ENCODE data around the gene PLAAT4. TPM values are rescaled to one million over a fixed set of nuclear protein-coding genes. Genes with fewer than 3 reads are reported as not detected.

PLAAT4 gene
- total and polyA plus RNA-seq, 3 donors from 2014 or later = 9.8 to 35.0 (median 14.2) TPM

DNA sequence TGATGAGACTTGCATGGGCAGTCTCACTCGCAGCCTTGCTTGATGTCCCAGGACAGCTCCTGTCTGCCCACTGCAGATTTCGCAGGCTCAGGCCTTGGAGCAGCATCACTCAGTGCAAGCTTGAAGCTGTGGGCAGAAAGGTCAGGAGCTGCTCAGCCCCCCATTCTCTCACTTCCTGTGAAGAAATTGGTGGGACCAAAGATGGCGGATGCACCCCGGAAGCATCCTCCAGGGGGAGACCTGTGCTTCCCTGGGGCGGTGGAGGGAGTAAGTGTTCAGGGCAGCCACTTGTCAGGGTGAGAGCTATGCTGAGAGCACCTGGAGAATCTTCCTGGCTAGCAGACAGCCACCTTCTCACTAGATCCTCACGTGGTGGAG is 15.3 kb downstream of the PLAAT4 start:
- 55 to 65% methylated on average over 5 to 6 of the region's 6 CpGs for WGBS, 2 donors
- intact Hi-C loops (cut with DNase I; ENCODE audit: low total_unique reads) = no loop called here
- no peaks in the 10 kb centered on the region for H3K9me3 ChIP-seq
- H3K27ac ChIP-seq = no peak overlapping the region
- DNase-seq = no peak
- H3K27me3 ChIP-seq = no peaks in the 10 kb centered on the region
- TF ChIP-seq, protein P1, sequence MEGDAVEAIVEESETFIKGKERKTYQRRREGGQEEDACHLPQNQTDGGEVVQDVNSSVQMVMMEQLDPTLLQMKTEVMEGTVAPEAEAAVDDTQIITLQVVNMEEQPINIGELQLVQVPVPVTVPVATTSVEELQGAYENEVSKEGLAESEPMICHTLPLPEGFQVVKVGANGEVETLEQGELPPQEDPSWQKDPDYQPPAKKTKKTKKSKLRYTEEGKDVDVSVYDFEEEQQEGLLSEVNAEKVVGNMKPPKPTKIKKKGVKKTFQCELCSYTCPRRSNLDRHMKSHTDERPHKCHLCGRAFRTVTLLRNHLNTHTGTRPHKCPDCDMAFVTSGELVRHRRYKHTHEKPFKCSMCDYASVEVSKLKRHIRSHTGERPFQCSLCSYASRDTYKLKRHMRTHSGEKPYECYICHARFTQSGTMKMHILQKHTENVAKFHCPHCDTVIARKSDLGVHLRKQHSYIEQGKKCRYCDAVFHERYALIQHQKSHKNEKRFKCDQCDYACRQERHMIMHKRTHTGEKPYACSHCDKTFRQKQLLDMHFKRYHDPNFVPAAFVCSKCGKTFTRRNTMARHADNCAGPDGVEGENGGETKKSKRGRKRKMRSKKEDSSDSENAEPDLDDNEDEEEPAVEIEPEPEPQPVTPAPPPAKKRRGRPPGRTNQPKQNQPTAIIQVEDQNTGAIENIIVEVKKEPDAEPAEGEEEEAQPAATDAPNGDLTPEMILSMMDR (IDR thresholded peaks at IDR 0.05) = no peak
- TF ChIP-seq POLR2A (IDR thresholded peaks at IDR 0.05) = no peak
- H3K4me3 ChIP-seq = no peak overlapping the region
- H3K36me3 ChIP-seq (ENCODE audit: low read depth, missing control alignments) = no peaks in the 10 kb centered on the region
- no peaks in the 10 kb centered on the region for H3K4me1 ChIP-seq

DNA sequence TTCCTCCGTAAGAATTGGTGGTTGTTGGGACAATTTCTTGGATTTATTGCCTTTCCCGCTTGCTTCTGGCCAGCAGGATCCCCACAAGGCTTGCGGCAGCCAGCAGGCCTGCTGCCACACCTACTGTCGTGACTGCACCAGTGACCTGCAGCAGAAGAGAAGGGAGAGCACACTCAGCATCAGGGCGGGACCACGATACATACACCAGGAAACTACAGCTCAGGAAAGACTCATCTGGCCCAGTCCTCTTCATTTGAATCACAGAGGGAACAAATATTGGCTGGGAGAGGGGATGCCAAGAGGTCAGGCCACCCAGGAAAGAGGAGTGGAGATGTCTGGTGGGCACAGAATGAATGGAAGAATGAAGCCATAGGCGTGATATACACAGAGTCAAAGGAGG is 16.3 kb downstream of the PLAAT4 start:
- TF ChIP-seq, protein P1 (IDR thresholded peaks at IDR 0.05) = no peak
- no peak for TF ChIP-seq POLR2A (IDR thresholded peaks at IDR 0.05)
- DNase-seq = peak; percentile 28
- H3K4me3 ChIP-seq = no peak overlapping the region
- whole genome bisulfite sequencing, 2 donors = 77 to 93% methylated on average over 7 of the region's 7 CpGs
- H3K4me1 ChIP-seq = no peaks in the 10 kb centered on the region
- H3K9me3 ChIP-seq = no peaks in the 10 kb centered on the region
- H3K27ac ChIP-seq = no peak overlapping the region
- no peaks in the 10 kb centered on the region for H3K27me3 ChIP-seq
- H3K36me3 ChIP-seq (ENCODE audit: low read depth, missing control alignments) = no peaks in the 10 kb centered on the region
- intact Hi-C loops (cut with DNase I; ENCODE audit: low total_unique reads) = no loop called here

DNA sequence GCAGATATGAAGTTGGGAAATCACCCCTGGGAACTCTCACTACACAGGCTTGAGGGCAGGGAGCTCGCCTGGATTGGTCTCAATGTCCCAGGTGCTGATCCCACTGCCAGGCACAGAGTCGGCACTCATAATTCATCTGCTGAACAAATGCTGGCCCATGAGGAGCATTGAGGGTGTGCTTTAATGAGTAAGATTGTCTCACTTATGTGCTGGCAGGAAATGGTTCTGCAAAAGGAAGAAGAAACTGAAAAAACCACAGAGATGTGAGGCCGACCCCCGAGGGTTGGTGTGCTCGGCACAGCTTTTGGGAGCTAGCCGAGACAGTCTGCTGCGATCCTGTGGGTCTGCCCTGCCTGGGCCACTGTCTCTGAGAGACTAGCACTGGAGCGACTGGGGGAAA is 17.2 kb downstream of the PLAAT4 start:
- H3K36me3 ChIP-seq (ENCODE audit: low read depth, missing control alignments) = no peaks in the 10 kb centered on the region
- DNase-seq = peak; percentile 28
- intact Hi-C loops (cut with DNase I; ENCODE audit: low total_unique reads) = no loop called here
- H3K9me3 ChIP-seq = no peaks in the 10 kb centered on the region
- no peak overlapping the region for H3K4me3 ChIP-seq
- H3K4me1 ChIP-seq = no peaks in the 10 kb centered on the region
- no peaks in the 10 kb centered on the region for H3K27me3 ChIP-seq
- H3K27ac ChIP-seq = no peak overlapping the region
- TF ChIP-seq, protein P1 (IDR thresholded peaks at IDR 0.05) = no peak
- no peak for TF ChIP-seq POLR2A (IDR thresholded peaks at IDR 0.05)
- 60 to 70% methylated on average over 8 of the region's 8 CpGs for WGBS, 2 donors

DNA sequence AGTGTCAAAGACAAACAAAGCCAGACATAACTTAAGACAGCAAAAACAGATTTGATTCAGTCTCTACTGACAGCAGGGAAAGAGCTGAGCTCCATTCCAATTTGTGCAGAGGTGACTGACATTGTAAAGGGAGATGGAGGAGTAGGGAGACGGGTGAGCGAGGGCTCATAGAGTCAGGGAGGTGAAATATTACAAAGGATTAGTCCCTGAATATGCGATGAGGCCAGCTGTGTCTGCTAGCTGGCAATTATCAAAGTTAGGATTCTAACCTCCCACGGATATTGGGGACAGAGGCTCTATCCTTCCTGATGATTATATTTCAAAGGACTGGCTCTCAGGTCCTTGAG is 18.2 kb downstream of the PLAAT4 start:
- DNase-seq = no peak
- Histone ChIP-seq H3K4me3 (no peak overlapping the region), H3K27me3 (no peaks in the 10 kb centered on the region), H3K27ac (no peak overlapping the region), H3K36me3 (ENCODE audit: low read depth, missing control alignments) (no peaks in the 10 kb centered on the region), H3K9me3 (no peaks in the 10 kb centered on the region), H3K4me1 (no peaks in the 10 kb centered on the region)
- intact Hi-C loops (cut with DNase I; ENCODE audit: low total_unique reads) = no loop called here
- 57 to 82% methylated on average over 4 of the region's 4 CpGs for WGBS, 2 donors
- no peak for TF ChIP-seq POLR2A (IDR thresholded peaks at IDR 0.05)
- TF ChIP-seq, protein P1 (IDR thresholded peaks at IDR 0.05) = no peak

DNA sequence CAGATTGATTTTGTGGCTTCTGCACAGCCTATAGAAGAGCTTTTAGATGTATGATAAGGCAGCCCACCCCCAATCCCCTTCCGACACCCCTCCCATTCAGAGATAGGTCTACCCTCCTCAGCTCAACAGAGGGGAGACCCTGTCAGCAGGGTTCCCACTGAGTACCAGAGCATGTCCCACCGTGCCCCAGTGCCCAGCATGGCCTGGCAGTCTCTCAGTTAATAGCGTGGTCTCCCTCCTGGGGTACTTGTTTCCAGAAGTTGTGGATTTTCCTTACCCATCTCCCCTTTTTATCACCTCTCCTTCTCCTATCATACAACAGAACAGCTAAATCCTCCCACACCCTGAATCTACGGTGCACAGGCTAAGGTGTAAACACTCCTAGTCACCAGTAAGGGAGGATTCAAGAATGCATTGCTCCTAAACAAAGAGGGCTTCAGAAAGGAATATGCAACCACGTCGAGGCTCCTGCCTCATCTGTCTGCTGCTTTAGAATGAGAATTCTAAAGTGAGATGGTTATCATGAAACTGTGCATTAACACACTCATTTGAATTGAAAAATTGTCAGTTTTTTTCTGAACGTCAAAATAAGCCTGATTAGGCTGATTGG is 19.9 kb downstream of the PLAAT4 start:
- 70 to 82% methylated on average over 7 of the region's 7 CpGs for WGBS, 2 donors

More for the DNA sequence above, 19.9 kb downstream of the PLAAT4 start:
- Histone ChIP-seq H3K27me3 (no peaks in the 10 kb centered on the region), H3K27ac (no peak overlapping the region), H3K9me3 (no peaks in the 10 kb centered on the region), H3K36me3 (ENCODE audit: low read depth, missing control alignments) (no peaks in the 10 kb centered on the region), H3K4me3 (no peak overlapping the region), H3K4me1 (no peaks in the 10 kb centered on the region)
- intact Hi-C loops (cut with DNase I; ENCODE audit: low total_unique reads) = no loop called here
- DNase-seq = no peak
- TF ChIP-seq POLR2A (IDR thresholded peaks at IDR 0.05) = no peak
- TF ChIP-seq, protein P1 (IDR thresholded peaks at IDR 0.05) = no peak
